Astrocyte (in vitro differentiated cells and primary cell): ENCODE results near the gene NUDT16L1. TPM values are rescaled to one million over a fixed set of nuclear protein-coding genes. Genes with fewer than 3 reads are reported as not detected.
A peak's percentile ranks its signal among the peaks of the same experiment; 100 is the strongest.

Source experiments
- DNase-seq: peaks from one replicate; pipeline ENCODE4 v3.0.0-alpha.2; 2010; ENCODE audit warnings: low read depth
- FAIRE-seq: peaks from 2 replicates; lab custom pipeline; 2011; peaks lifted over from hg19 to GRCh38; lab: Jason Lieb, UNC
- H2AFZ ChIP-seq: 2 replicates; pipeline ENCODE4 v1.6.0; 2012; ENCODE audit warnings: low read depth, low read length, inconsistent platforms
- H3K27ac ChIP-seq: 2 replicates; pipeline ENCODE4 v1.5.1; 2011; ENCODE audit warnings: low read depth, low read length, inconsistent platforms
- H3K27me3 ChIP-seq: 2 replicates; pipeline ENCODE4 v1.6.0; 2011; ENCODE audit warnings: low read length, inconsistent platforms; ENCODE audit not compliant: insufficient read depth
- H3K36me3 ChIP-seq: 2 replicates; pipeline ENCODE4 v1.5.1; 2011; ENCODE audit warnings: low read length, inconsistent platforms; ENCODE audit not compliant: insufficient read depth
- H3K4me1 ChIP-seq: 2 replicates; pipeline ENCODE4 v1.5.1; 2011; ENCODE audit warnings: low read length, inconsistent platforms; ENCODE audit not compliant: insufficient read depth
- H3K4me2 ChIP-seq: 2 replicates; pipeline ENCODE4 v1.6.0; 2012; ENCODE audit warnings: low read length, inconsistent platforms
- H3K4me3 ChIP-seq: 2 replicates; pipeline ENCODE4 v1.5.1; 2011; ENCODE audit warnings: low read depth, mild to moderate bottlenecking, low read length, inconsistent platforms; ENCODE audit not compliant: insufficient read depth
- H3K79me2 ChIP-seq: 2 replicates; pipeline ENCODE4 v1.6.0; 2012; ENCODE audit warnings: mild to moderate bottlenecking, low read length, inconsistent platforms; ENCODE audit not compliant: insufficient read depth
- H3K9ac ChIP-seq: 2 replicates; pipeline ENCODE4 v1.6.0; 2012; ENCODE audit warnings: mild to moderate bottlenecking, low read length, inconsistent platforms
- H3K9me3 ChIP-seq: 2 replicates; pipeline ENCODE4 v1.5.1; 2012; ENCODE audit warnings: low read depth, mild to moderate bottlenecking, low read length, inconsistent platforms; ENCODE audit not compliant: insufficient read depth
- H4K20me1 ChIP-seq: 2 replicates; pipeline ENCODE4 v1.6.0; 2012; ENCODE audit warnings: low read length, inconsistent platforms; ENCODE audit not compliant: insufficient read depth
- H3K27ac Mint-ChIP-seq: one replicate; pipeline ENCODE4 v1.8.0; 2021; ENCODE audit warnings: mild to moderate bottlenecking, mixed read lengths; ENCODE audit not compliant: unreplicated experiment
- H3K27me3 Mint-ChIP-seq: one replicate; pipeline ENCODE4 v1.8.0; 2021; ENCODE audit warnings: low read depth, mixed read lengths; ENCODE audit not compliant: unreplicated experiment
- H3K36me3 Mint-ChIP-seq: one replicate; pipeline ENCODE4 v1.8.0; 2021; ENCODE audit warnings: low read depth, mixed read lengths; ENCODE audit not compliant: unreplicated experiment
- H3K4me1 Mint-ChIP-seq: one replicate; pipeline ENCODE4 v1.8.0; 2021; ENCODE audit warnings: low read depth, mixed read lengths; ENCODE audit not compliant: unreplicated experiment
- H3K4me3 Mint-ChIP-seq: one replicate; pipeline ENCODE4 v1.8.0; 2021; ENCODE audit warnings: mild to moderate bottlenecking, moderate library complexity, mixed read lengths; ENCODE audit not compliant: unreplicated experiment
- H3K9me3 Mint-ChIP-seq: one replicate; pipeline ENCODE4 v1.8.0; 2021; ENCODE audit warnings: mild to moderate bottlenecking, mixed read lengths; ENCODE audit not compliant: unreplicated experiment
- EZH2 ChIP-seq: IDR thresholded peaks from 2 replicates; pipeline ENCODE4 v1.6.1; 2012; ENCODE audit warnings: mild to moderate bottlenecking, low read length, inconsistent platforms; ENCODE audit not compliant: insufficient read depth
- total RNA-seq: library from RNA; stranded (reverse); gene quantifications from 2 replicates; pipeline ENCODE4 v1.2.1, GENCODE V29; 2021
- TF ChIP-seq, protein P1 (sequence below): IDR thresholded peaks from 2 replicates; pipeline ENCODE4 v1.5.1; 2011; ENCODE audit warnings: low read depth, mild to moderate bottlenecking, inconsistent platforms, low read length, moderate library complexity; ENCODE audit not compliant: insufficient read depth

Gene NUDT16L1
- total RNA-seq, 1 donor from 2014 or later = 42.2 TPM

DNA sequence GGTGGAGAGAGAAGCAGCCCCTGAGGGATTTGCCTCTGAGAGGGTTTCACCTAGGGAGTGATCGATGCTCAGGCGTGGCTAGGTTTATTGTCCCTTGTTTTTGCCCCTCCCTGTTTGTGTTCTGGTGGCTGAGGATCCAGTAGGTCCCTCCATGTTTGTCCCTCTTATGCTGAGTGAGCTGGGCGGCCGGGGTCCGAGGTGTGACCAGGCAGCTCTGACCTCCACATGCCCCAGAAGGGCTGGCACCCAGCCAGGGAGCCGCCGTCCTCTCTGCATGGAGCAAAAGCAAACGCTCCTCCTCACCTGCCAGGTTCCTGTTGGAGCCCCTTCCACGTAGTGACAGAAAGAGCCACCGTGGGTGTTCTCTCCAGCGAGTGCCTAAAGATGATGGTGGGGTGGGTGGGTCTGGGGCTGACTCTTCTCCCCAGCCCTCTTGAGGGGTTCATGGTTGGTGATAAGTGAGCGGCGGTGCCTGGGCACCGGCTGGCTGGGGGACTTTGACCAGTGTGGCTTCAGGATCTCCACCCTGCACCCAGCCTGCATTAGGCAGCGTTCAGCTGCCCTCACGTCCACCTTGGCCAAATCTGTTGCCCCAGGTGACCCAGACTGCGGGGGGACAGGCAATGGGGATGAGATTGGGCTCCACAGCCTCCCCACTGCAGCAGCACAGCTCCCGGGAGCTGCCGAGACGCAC lies 14.1 kb upstream of the NUDT16L1 start:
- Mint-ChIP-seq H3K27ac (no peak overlapping the region), H3K4me1 (peaks cover 12% of the 10 kb centered on the region), H3K27me3 (no peaks in the 10 kb centered on the region), H3K9me3 (no peaks in the 10 kb centered on the region), H3K4me3 (no peak overlapping the region), H3K36me3 (no peaks in the 10 kb centered on the region)
- H3K36me3 ChIP-seq = no peaks in the 10 kb centered on the region
- no peak overlapping the region for H3K4me2 ChIP-seq
- no peak overlapping the region for H3K4me3 ChIP-seq
- peaks cover 55% of the 10 kb centered on the region for H4K20me1 ChIP-seq
- peaks cover 7% of the 10 kb centered on the region for H3K4me1 ChIP-seq
- DNase-seq = no peak
- H3K27ac ChIP-seq = no peak overlapping the region
- no peaks in the 10 kb centered on the region for H3K27me3 ChIP-seq
- no peak overlapping the region for H3K9ac ChIP-seq
- peaks cover 3% of the 10 kb centered on the region for H3K79me2 ChIP-seq
- TF ChIP-seq, protein P1, sequence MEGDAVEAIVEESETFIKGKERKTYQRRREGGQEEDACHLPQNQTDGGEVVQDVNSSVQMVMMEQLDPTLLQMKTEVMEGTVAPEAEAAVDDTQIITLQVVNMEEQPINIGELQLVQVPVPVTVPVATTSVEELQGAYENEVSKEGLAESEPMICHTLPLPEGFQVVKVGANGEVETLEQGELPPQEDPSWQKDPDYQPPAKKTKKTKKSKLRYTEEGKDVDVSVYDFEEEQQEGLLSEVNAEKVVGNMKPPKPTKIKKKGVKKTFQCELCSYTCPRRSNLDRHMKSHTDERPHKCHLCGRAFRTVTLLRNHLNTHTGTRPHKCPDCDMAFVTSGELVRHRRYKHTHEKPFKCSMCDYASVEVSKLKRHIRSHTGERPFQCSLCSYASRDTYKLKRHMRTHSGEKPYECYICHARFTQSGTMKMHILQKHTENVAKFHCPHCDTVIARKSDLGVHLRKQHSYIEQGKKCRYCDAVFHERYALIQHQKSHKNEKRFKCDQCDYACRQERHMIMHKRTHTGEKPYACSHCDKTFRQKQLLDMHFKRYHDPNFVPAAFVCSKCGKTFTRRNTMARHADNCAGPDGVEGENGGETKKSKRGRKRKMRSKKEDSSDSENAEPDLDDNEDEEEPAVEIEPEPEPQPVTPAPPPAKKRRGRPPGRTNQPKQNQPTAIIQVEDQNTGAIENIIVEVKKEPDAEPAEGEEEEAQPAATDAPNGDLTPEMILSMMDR = no peak
- no peak for TF ChIP-seq EZH2
- no peaks in the 10 kb centered on the region for H3K9me3 ChIP-seq
- no peak overlapping the region for H2AFZ ChIP-seq
- FAIRE-seq = no peak

DNA sequence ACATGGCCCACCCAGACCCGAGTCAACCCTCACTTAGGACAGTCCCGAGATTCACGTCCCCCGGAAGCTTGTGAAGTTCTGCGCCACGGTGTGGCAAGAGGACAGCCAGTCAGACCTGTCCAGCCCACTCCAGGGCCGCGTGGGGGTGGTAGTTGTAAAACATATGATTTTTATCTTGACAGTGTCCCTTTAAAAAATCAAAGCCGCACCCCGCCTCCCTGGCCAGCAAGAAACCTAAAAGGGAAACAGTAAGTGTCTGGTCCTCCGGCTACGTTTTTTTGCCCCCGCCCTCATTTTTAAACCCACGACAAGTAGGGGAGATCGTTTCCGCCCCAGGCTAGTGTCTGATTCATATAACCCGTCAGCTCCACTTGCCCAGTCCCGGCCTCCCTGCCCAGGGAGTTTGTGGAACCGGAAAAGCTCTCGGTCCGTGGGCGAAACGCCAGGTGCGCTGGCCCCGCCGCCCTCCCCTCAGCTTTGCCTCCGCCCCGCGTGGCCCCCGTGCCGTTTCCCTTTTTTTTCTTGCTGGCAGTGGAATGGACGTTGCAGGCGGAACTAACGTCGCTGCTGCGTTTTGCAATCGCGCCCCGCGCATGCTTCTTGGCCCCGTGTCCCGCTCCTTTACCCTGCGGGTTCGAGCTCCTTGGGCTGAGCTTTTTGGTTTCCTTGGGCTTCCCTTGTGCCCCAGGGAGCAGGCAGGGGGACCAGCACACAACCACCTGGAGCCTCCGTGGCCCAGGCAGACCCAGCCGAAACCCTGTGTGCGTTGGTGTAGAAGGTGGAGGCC lies 13.3 kb upstream of the NUDT16L1 start:
- DNase-seq (peak; percentile 55), FAIRE-seq (no peak)
- Histone ChIP-seq H3K27ac (no peak overlapping the region), H3K4me3 (no peak overlapping the region), H2AFZ (no peak overlapping the region), H3K79me2 (peaks cover 3% of the 10 kb centered on the region), H3K9ac (no peak overlapping the region), H3K4me1 (peaks cover 7% of the 10 kb centered on the region), H3K9me3 (no peaks in the 10 kb centered on the region), H3K4me2 (no peak overlapping the region), H3K36me3 (no peaks in the 10 kb centered on the region), H3K27me3 (no peaks in the 10 kb centered on the region), H4K20me1 (peaks cover 60% of the 10 kb centered on the region)
- no peak overlapping the region for H3K27ac Mint-ChIP-seq
- no peak overlapping the region for H3K4me3 Mint-ChIP-seq
- H3K4me1 Mint-ChIP-seq = peaks cover 12% of the 10 kb centered on the region
- H3K27me3 Mint-ChIP-seq = no peaks in the 10 kb centered on the region
- H3K9me3 Mint-ChIP-seq = no peaks in the 10 kb centered on the region
- H3K36me3 Mint-ChIP-seq = peaks cover 3% of the 10 kb centered on the region
- TF ChIP-seq, protein P1 = no peak
- no peak for TF ChIP-seq EZH2
